ENCODE measurements around the gene DUOX1.

The DUOX1 gene

DNA sequence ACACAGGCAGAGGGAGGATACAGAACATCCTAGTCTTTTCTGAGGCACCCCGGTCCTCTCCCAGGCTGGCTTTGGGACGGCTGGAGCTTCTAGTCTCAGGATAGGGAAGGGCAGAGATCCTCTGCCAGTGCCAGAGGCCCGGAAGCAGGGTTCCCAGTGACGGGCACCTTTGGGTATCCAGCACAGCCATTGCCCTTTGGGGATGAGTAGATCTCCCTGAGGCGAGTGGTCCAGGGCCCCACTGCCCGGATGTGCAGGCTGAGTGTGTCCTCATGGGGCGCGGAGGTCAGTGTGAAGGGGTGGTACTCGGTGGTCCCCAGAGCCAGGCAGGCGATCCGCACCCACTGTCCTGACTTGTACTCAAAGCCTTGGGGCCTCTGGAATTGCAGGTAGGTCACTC, 34.1 kb upstream of the DUOX1 start:
- TF ChIP-seq RARB (CRISPR knock-in tag; IDR thresholded peaks at IDR 0.05) (no peak), GLIS3 (CRISPR knock-in tag; IDR thresholded peaks at IDR 0.05) (no peak), ZNF70 (CRISPR knock-in tag; IDR thresholded peaks at IDR 0.05) (no peak), TCF4 (CRISPR knock-in tag; IDR thresholded peaks at IDR 0.05; ENCODE audit: borderline replicate concordance) (no peak), PPARA (CRISPR knock-in tag; IDR thresholded peaks at IDR 0.05; ENCODE audit: borderline replicate concordance) (no peak), TSHZ2 (CRISPR knock-in tag; IDR thresholded peaks at IDR 0.05) (no peak), ZFP3 (CRISPR knock-in tag; IDR thresholded peaks at IDR 0.05) (no peak), CSDC2 (CRISPR knock-in tag; IDR thresholded peaks at IDR 0.05) (no peak), ZNF565 (CRISPR knock-in tag; conservative IDR thresholded peaks at IDR 0.05; ENCODE audit: low read depth) (no peak), POU6F1 (CRISPR knock-in tag; IDR thresholded peaks at IDR 0.05; ENCODE audit: borderline replicate concordance, low read depth) (no peak)
- TF ChIP-seq, protein P1, sequence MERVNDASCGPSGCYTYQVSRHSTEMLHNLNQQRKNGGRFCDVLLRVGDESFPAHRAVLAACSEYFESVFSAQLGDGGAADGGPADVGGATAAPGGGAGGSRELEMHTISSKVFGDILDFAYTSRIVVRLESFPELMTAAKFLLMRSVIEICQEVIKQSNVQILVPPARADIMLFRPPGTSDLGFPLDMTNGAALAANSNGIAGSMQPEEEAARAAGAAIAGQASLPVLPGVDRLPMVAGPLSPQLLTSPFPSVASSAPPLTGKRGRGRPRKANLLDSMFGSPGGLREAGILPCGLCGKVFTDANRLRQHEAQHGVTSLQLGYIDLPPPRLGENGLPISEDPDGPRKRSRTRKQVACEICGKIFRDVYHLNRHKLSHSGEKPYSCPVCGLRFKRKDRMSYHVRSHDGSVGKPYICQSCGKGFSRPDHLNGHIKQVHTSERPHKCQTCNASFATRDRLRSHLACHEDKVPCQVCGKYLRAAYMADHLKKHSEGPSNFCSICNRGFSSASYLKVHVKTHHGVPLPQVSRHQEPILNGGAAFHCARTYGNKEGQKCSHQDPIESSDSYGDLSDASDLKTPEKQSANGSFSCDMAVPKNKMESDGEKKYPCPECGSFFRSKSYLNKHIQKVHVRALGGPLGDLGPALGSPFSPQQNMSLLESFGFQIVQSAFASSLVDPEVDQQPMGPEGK (CRISPR knock-in tag; IDR thresholded peaks at IDR 0.05; ENCODE audit: borderline replicate concordance), result no peak
- ATAC-seq, result no peak

DNA sequence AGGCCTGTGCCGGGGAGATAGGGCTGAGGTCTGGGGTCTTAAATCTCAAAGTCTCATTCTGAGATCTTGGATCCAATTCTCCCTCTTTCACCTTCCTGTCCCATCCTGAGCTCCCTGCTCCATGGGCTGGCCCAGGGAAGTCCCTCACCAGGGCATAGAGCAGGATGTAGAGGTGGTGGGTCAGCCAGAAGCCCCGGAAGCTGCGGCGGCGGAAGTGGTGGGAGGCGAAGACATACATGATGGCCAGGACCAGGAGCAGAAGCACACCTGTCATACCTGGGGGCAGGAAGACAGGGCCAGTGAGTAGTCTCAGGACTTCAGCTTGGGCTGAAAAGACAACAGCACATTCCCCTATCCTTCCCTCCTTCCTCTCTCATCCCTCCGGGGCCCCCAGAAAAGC, 32.3 kb upstream of the DUOX1 start:
- no peak for TF ChIP-seq ZFP30 (CRISPR knock-in tag; IDR thresholded peaks at IDR 0.05)
- TF ChIP-seq ESRRG (CRISPR knock-in tag; IDR thresholded peaks at IDR 0.05), result no peak
- TF ChIP-seq TCF4 (CRISPR knock-in tag; IDR thresholded peaks at IDR 0.05; ENCODE audit: borderline replicate concordance), result no peak
- TF ChIP-seq ZNF565 (CRISPR knock-in tag; conservative IDR thresholded peaks at IDR 0.05; ENCODE audit: low read depth), result no peak
- TF ChIP-seq CSRNP3 (CRISPR knock-in tag; IDR thresholded peaks at IDR 0.05), result no peak
- no peak for TF ChIP-seq POU6F1 (CRISPR knock-in tag; IDR thresholded peaks at IDR 0.05; ENCODE audit: borderline replicate concordance, low read depth)
- TF ChIP-seq BACH2 (CRISPR knock-in tag; IDR thresholded peaks at IDR 0.05; ENCODE audit: borderline replicate concordance), result no peak
- no peak for TF ChIP-seq RARB (CRISPR knock-in tag; IDR thresholded peaks at IDR 0.05)
- TF ChIP-seq ZNF70 (CRISPR knock-in tag; IDR thresholded peaks at IDR 0.05), result no peak
- no peak for TF ChIP-seq TSHZ2 (CRISPR knock-in tag; IDR thresholded peaks at IDR 0.05)
- TF ChIP-seq OSR1 (CRISPR knock-in tag; IDR thresholded peaks at IDR 0.05), result no peak
- TF ChIP-seq ZC3H10 (CRISPR knock-in tag; IDR thresholded peaks at IDR 0.05), result no peak
- no peak for TF ChIP-seq PPARA (CRISPR knock-in tag; IDR thresholded peaks at IDR 0.05; ENCODE audit: borderline replicate concordance)
- TF ChIP-seq TOX (CRISPR knock-in tag; IDR thresholded peaks at IDR 0.05; ENCODE audit: borderline replicate concordance), result no peak
- TF ChIP-seq CSDC2 (CRISPR knock-in tag; IDR thresholded peaks at IDR 0.05), result no peak
- TF ChIP-seq, protein P1 (CRISPR knock-in tag; IDR thresholded peaks at IDR 0.05; ENCODE audit: borderline replicate concordance), result no peak
- TF ChIP-seq ZFP3 (CRISPR knock-in tag; IDR thresholded peaks at IDR 0.05), result no peak
- TF ChIP-seq, protein P2, sequence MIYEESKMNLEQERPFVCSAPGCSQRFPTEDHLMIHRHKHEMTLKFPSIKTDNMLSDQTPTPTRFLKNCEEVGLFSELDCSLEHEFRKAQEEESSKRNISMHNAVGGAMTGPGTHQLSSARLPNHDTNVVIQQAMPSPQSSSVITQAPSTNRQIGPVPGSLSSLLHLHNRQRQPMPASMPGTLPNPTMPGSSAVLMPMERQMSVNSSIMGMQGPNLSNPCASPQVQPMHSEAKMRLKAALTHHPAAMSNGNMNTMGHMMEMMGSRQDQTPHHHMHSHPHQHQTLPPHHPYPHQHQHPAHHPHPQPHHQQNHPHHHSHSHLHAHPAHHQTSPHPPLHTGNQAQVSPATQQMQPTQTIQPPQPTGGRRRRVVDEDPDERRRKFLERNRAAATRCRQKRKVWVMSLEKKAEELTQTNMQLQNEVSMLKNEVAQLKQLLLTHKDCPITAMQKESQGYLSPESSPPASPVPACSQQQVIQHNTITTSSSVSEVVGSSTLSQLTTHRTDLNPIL (CRISPR knock-in tag; IDR thresholded peaks at IDR 0.05; ENCODE audit: low read depth), result no peak
- TF ChIP-seq ARNTL (CRISPR knock-in tag; IDR thresholded peaks at IDR 0.05; ENCODE audit: borderline replicate concordance, low read depth), result no peak
- no peak for ATAC-seq

Measured in SK-N-SH treated with all-trans-retinoic acid at 6 μM for 48 hours (cell line).